ENCODE results near the gene PCGF1. TPM values are rescaled to one million over a fixed set of nuclear protein-coding genes. Genes with fewer than 3 reads are reported as not detected.

The PCGF1 gene
- total and polyA plus RNA-seq, 9 of the 15 experiments (the other 6 are each of a cell fraction or from before 2014, with no cell fraction given) = 20.3 to 45.7 (median 29.3) TPM

DNA sequence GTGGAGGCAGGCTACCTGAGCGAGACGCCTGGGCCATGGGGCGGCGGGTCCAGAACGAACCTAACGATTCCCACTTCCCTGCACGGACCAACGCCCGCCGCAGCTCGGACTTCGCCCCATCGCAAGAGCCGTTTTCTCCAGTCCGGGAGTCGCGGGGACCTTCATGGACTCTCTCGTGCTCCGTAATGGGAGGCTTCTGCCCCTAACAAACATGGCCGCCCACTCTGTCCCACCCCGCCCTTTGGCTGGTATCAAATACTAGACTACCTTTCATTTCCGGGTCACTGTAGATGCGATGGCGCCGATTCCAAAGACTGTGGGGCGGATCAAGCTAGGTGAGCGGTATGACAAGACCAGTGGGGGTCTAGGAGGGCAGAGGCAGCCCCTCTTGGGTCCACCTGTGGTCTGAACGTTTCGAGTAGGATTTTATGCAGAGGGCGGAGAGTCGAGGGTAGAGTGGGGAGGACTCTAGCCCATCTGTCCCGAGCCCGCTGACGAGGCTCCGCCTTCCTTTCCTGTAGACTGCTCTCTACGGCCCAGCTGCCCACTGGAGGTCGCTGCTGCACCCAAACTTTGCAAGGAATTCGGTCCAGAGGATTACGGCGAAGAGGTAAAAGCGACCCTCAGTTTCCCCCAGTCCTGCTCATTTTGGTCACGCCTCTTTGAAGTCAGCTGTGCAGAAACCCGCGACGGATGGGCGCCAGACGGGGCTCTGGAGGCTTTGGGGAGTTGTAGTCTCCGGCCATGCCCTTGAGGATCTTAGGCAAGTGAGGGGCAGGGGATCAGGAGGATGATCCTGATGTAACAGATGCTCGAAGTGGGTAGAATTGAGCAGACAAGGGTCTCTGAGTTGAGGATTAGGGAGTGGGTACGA is 24.5 kb downstream of the PCGF1 start, which contains the start of the genes CCDC142 and TTC31 (continued):
- TF ChIP-seq, protein P1, sequence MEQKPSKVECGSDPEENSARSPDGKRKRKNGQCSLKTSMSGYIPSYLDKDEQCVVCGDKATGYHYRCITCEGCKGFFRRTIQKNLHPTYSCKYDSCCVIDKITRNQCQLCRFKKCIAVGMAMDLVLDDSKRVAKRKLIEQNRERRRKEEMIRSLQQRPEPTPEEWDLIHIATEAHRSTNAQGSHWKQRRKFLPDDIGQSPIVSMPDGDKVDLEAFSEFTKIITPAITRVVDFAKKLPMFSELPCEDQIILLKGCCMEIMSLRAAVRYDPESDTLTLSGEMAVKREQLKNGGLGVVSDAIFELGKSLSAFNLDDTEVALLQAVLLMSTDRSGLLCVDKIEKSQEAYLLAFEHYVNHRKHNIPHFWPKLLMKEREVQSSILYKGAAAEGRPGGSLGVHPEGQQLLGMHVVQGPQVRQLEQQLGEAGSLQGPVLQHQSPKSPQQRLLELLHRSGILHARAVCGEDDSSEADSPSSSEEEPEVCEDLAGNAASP (IDR thresholded peaks at IDR 0.05) = no peak
- TF ChIP-seq MCM3 (IDR thresholded peaks at IDR 0.05) = no peak
- no peak for TF ChIP-seq TAF15 (IDR thresholded peaks at IDR 0.05; ENCODE audit: low read depth, low read length)
- no peak; the same call in 1 of the 2 replicates for TF ChIP-seq MYBL2 (IDR thresholded peaks at IDR 0.05; ENCODE audit: low read depth)
- TF ChIP-seq MYBL2 (CRISPR knock-in tag; IDR thresholded peaks at IDR 0.05; ENCODE audit: borderline replicate concordance) = no peak
- TF ChIP-seq ZSCAN32 (CRISPR knock-in tag; IDR thresholded peaks at IDR 0.05) = no peak
- TF ChIP-seq MCM7 (IDR thresholded peaks at IDR 0.05) = no peak
- peak; percentile 7; the same call in 1 of the 2 replicates for TF ChIP-seq TCF3 (CRISPR knock-in tag; IDR thresholded peaks at IDR 0.05)
- TF ChIP-seq MTA2 (IDR thresholded peaks at IDR 0.05; ENCODE audit: low read depth) = peak; percentile 76
- TF ChIP-seq CTBP1 (IDR thresholded peaks at IDR 0.05; ENCODE audit: borderline replicate concordance) = peak; percentile 81; the same call in 1 of the 2 replicates
- peak; percentile 97 for TF ChIP-seq ZNF407 (IDR thresholded peaks at IDR 0.05; ENCODE audit: low read depth)
- peak; percentile 57 for TF ChIP-seq KDM5B (IDR thresholded peaks at IDR 0.05; ENCODE audit: insufficient replicate concordance, low read depth, low read length)
- no peak for TF ChIP-seq ZZZ3 (IDR thresholded peaks at IDR 0.05)
- 0 out of 2 replicates have a peak, but pooled peaks have one; percentile 1 for TF ChIP-seq EP300 (IDR thresholded peaks at IDR 0.05; ENCODE audit: low read length)
- TF ChIP-seq NONO (IDR thresholded peaks at IDR 0.05; ENCODE audit: low read depth in 2 of 2, low read length in 1 of 2) = 0 out of 4 replicates have a peak, but pooled peaks of 1 of the 2 experiments have one; percentile 17
- TF ChIP-seq JUN (IDR thresholded peaks at IDR 0.05; ENCODE audit: borderline replicate concordance, low read depth, low read length) = no peak
- no peak for TF ChIP-seq JUN (CRISPR knock-in tag; IDR thresholded peaks at IDR 0.05; ENCODE audit: borderline replicate concordance)
- no peak for TF ChIP-seq RFX1 (IDR thresholded peaks at IDR 0.05)
- peak; percentile 58; the same call in 1 of the 2 replicates for TF ChIP-seq ZNF589 (CRISPR knock-in tag; IDR thresholded peaks at IDR 0.05; ENCODE audit: low read depth)

Measured in K562 (cell line).